Fibroblast of villous mesenchyme (primary cell): ENCODE measurements around the gene PDGFRB. TPM values are rescaled to one million over a fixed set of nuclear protein-coding genes. Genes with fewer than 3 reads are reported as not detected.

ENCODE experiments used
- DNase-seq: peaks from one replicate; pipeline ENCODE4 v3.0.0-alpha.2; 2010; ENCODE audit warnings: low read depth
- H3K4me3 ChIP-seq: 2 replicates; pipeline ENCODE4 v1.5.1; 2011; ENCODE audit warnings: low read depth, mild to moderate bottlenecking, low read length
- CTCF ChIP-seq: IDR thresholded peaks from 2 replicates; pipeline ENCODE4 v1.5.1; 2012; ENCODE audit warnings: low read depth, mild to moderate bottlenecking, low read length; ENCODE audit not compliant: insufficient read depth
- total RNA-seq: library from RNA; depleted of rRNA; stranded (reverse); fragments of >200 nt; gene quantifications from 2 replicates; pipeline ENCODE4 v1.2.3, GENCODE V29; 2012

The PDGFRB gene
- total RNA-seq, 1 donor, result 341 TPM

- no peak for DNase-seq
- no peak for TF ChIP-seq CTCF
- H3K4me3 ChIP-seq, result no peak overlapping the region
Measured at GRCh38 chr5:150075233-150075632, 80.4 kb downstream of the PDGFRB start.

GRCh38 chr5:150073677-150074076 lies 82.0 kb downstream of the PDGFRB start:
- DNase-seq, result no peak
- no peak for TF ChIP-seq CTCF
- no peak overlapping the region for H3K4me3 ChIP-seq

GRCh38 chr5:150073086-150073625 lies 82.5 kb downstream of the PDGFRB start:
- no peak for TF ChIP-seq CTCF
- no peak overlapping the region for H3K4me3 ChIP-seq
- DNase-seq, result no peak

GRCh38 chr5:150070821-150071220 lies 84.8 kb downstream of the PDGFRB start:
- no peak for DNase-seq

GRCh38 chr5:150069672-150070627 lies 85.7 kb downstream of the PDGFRB start:
- TF ChIP-seq CTCF, result no peak
- DNase-seq, result no peak

More at GRCh38 chr5:150070821-150071220, 84.8 kb downstream of the PDGFRB start:
- no peak for TF ChIP-seq CTCF
- H3K4me3 ChIP-seq, result no peak overlapping the region

GRCh38 chr5:150068961-150069645 lies 86.5 kb downstream of the PDGFRB start:
- no peak for TF ChIP-seq CTCF
- H3K4me3 ChIP-seq, result no peak overlapping the region
- DNase-seq, result no peak

More at GRCh38 chr5:150069672-150070627, 85.7 kb downstream of the PDGFRB start:
- H3K4me3 ChIP-seq, result no peak overlapping the region
